ENCODE data around the gene INMT.

INMT gene

DNA sequence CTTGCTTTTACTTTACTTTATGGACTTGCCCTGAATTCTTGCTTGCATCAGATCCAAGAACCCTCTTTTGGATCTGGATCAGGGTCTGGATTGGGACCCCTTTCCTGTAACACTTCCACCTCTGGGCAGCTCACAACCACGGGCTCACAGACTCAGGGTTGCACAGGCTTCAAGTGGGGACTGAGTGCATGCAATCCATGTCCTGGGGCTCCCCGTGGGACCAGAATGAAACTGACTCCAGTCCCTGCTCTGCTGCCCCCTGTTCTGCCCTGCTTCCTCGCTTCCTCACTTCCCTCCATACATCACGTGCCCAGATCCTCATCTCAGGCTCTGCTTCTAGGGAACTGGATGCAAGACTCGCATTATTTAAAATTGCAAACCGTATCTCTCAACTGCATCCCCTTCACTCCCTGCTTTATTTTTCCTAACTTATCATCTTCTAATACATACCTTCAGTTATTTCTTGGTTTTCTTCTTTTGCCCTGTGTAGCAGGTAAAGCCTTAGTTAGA lies 23.3 kb upstream of the INMT start:
- no peak for DNase-seq

DNA sequence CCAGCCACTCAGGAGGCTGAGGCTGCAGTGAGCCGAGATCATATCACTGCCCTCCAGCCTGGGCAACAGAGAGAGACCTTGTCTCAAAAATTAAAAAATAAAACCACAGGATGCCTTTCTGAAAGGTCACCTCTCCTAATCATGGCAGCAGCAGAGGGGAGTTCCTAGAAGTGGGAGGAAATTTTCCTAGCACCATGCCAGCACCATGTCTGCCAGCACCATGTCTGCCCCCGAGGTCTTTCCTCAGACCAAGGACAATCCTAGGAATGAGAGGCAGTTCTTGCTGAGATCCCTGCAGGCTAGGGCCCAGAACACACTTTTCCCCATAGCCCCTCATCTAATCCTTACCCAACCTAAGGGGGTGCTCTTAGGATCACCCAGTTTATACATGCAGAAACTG lies 22.3 kb upstream of the INMT start:
- DNase-seq = no peak

DNA sequence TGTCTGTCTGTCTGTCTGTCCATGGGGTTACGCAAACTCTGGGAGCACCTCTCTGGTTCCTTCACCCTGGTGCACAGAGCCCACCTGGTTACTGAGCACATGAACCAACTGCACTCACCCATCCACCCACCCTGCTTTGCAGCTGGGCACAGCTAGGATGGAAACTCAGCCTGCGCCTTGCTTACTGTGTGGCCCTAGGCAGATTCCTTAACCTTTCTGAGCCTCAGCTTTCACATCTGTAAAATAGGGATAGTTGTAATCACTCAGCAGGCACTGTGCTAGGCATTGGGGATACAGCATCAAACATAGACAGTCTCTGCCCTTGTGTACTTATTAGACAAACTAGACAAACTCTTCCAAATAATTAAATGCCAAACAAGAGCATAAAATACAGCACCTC lies 21.8 kb upstream of the INMT start:
- DNase-seq = no peak

DNA sequence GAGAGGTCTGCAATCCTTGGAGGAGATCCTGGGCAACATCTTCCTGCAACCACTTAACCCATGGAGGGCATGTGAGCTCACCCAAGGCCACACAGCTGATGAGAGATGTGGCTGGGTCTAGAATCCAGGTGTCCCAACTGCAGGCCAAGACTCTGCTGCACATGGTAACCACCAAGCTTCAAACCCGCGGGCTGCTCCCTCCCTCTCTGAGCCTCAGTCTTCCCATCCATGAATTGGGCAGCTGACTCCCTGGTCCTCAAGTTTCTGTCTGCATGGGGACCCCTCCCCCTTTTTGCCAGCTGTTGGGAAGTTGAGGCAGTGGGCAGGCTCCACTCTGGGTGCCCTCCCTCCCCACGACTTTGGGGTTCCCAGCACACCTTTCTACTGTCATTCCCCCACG lies 20.9 kb upstream of the INMT start:
- no peak for DNase-seq

DNA sequence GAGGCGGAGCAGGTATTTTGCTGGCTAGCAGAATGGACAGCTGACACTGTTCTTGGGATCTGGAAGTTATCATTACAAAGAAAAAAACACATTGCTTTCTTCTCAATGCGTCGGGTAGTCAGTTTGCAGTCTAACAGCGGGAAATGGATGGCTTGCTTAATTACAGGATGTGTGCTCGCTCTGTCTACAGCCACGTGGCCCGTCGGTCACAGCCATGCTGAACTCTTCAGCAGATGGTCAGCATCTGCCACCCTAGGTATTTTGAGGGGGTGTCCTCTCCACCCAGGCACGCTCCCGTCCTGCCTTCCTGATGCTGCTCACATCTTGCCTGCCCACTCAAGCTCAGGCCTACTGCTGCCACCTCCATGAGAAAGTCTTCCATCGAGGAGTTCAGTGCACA lies 20.4 kb upstream of the INMT start:
- peak; percentile 45 for DNase-seq

DNA sequence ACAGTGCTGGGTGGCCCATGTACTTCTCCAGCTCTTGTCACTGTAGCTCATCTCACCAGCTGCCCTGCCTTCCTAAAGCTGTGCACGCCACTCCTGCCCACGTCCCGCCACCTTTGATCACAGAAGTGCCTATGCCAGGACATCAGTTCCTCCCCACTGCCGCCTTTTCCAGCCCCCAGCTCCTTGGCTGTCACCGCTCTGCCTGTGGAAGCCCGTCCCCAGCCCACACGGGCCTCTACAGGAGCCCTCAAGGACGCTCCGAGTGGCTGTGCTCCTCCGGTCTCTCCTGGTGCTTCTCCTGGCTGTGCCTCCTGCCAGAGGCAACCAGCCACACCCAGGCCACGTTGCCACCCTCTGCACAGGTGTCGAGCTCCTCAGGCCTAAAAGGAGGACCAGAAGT lies 19.3 kb upstream of the INMT start:
- no peak for DNase-seq

DNA sequence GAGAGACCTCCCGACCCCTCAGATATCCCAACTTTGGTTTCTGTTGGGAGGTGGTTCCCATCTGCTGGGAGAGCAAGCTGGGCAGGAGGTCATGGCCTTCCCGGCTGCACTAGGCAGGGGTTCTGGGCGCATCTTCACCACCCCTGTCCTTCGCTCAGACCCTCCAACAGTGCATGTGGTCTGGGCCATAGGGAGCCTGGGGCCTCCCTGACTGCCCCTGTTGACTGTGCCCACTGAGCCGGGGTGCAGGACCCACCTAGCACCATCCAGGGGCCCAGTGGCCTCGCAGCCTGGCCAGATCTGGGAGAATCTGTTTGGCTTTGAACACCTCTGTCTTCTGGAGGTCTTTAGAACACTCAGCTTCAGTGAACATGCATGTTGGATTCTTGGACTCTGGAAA lies 18.7 kb upstream of the INMT start:
- DNase-seq = no peak

DNA sequence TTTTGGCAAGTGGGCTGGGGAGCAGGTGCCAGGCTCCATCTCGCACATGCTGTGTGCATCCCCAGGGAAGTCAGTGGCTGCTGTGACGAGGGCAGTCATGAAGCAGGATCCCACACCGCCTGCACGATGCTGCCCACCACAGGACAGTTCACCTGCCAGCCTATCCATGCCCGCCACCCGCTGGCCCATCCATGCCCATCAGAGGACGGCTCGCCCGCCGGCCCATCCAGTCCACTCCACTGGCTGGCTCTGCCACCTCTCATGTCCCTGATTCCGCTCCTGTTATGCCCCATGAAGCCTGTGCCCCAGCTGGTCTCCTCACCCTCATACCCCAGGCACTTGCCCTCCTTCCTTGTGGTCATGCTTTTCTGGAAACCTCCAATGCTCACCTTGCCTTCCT lies 18.2 kb upstream of the INMT start:
- DNase-seq = no peak

DNA sequence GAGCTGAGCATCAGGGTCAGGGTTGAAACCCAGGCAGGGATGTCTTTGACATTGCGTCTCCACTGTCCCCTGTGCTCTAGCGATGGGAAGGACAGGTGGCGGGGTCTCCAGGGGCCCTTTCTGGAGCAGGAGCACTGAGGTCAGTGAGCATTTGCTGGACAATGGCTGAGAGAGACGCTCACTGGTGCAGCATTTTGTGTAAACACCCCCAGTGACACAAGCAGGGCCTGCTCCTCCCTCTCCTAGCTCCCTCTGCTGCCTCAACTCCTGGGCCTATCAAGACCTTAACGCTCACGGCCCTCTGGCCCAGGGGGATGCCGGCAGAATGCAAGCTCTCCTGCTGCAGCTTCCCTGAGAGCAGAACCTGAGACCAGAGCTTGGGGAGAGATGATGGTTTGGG lies 17.4 kb upstream of the INMT start:
- DNase-seq = no peak

DNA sequence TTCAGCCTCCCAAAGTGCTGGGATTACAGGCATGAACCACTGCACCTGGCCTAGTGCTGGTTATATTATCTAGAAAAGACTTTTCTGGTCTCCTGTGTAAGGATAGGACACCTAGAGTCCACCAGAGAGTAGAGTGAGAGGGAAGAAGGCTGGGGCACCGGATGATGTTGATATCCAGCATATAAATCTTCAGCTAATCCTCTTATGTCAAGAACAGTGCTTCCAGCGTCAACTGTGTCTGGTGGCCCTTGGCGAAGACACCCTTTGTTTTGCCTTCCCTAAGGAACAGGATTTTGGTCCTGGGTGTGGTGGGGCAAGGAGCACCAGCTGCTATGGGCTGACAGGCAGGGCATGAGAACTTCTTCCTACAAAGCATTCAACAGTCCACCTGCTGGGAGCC lies 16.3 kb upstream of the INMT start:
- no peak for DNase-seq

DNA sequence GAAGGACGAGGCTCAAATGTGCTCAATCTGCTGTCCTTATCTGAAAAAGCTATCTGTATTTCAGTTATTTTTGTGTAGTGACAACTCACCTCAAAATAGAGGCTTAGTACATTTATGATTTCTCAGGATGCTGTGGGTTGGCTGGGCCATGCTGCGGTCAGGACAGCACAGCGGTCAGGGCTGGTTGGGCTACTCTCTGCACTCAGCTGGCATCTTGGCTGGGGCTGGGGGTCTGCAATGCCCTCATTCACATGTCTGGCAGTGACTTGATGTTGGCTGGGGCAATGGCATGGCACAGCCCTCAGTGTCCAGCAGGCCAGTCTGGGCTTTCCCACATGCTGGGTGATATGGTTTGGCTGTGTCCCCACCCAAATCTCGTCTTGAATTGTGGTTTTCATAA lies 15.6 kb upstream of the INMT start:
- no peak for DNase-seq

DNA sequence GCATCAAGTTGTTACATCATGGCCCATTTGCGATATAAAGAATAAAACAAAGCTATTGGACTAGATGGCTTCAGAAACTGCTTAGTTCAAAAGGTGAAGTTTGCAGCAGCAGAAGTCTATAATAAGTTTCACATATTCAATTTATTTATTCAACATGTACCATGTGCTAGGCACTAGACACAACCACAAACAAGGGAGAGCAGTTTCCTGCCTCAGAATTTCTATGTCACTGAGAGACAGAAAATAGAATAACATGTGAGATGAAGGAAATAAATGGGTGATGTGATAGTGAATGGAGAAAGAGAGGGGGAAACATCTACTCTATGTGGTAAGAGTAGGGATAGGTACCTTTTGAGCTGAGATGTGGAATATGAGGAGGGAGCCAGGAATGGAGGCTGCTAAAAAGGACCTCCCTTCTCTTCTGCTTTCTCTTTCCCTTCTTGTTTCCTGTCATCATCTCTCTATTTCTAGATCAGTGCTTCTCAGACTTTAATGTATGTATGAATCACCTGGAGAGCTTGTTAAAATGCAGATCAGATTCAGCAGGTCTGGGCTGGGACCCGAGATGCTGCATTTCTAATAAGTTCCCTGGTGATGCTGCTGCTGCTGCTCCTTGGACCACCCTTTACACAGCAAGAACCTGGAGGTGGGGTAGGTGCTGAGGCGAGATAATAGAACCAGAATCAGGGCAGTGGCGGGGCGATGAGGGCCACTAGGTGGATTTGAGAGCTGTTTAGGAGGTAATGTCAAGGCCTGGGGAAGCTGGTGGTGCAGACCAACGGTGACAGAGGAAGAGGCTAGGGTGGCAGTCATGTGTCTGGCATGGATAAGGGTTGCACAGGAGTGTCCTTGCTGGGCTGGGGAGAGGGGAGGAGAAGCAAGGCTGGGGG lies 13.7 kb upstream of the INMT start:
- DNase-seq = no peak

DNA sequence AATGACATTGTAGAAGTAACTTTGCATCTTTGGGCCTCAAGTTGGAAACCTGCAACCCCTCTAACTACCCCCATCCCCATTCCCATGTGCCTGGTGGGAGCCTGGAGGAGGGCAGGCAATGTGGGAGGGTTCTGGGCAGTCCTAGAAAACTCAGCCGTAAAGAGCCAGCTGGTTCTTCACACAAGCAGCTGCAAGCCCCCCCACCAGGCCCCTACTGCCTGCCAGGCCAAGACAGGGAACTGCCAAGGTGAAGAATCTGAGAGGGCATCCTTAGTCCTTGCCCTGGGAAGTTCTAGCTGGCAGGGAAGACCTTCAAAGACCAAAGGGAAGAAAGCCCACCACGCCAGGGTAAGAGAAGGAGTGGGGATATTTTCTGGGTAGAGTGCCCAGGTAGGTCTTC lies 12.2 kb upstream of the INMT start:
- no peak for DNase-seq

DNA sequence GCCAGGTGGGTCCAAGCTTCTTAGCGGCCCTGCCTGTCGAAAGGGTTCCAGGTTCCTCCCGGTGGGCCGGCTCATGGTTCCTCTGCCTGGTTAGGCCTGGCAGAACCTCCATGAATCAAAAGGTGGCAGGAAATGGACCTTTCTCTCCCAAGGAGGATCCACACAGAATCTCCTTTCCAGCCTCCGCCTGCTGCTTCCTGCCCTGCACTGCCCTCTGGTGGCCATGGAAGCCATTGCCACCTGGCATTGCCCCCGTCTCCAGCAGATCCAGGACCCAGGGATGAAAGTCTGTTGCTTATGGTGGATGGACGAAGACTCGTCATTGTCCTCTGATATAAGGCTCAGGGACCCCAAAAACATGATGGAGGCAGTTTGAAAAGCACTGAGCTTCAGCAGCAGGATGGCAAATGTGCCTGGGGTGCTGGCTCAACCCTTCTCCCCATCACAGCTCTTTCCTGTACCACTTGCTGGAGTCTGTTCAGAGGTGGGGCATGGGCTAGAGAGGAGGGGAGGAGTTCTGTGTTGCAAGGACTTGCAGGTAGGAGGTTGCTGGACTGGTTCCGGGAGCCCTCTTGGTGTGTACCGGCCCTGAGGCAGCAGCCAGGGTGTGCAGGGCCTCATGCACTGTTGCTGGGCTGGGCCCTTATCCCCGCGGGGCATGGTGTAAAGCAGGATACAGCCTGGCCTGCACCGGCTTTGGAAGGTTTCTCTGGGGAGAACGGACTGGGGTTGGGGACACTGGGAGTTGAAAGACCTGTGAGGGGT lies 11.3 kb upstream of the INMT start:
- DNase-seq = peak; percentile 83

DNA sequence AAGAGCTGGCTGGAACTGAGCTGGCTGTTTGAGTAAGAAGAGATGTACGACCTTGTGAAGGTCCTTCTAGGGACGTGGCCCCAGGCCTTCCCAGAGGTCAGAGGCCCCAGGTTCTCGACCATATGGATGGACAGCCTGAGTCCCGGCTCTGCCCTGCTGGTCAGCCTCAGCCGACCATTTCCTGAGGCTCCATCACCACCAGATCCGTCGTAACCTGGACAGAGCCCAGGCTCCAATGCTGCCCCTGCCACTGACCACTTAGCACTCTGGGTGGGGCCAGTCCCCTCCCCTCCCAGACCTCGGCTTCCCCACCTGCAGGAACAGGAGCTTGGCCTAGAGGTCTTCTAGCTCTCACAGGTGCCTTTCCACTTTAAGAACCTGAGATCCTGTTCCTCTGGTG lies 10.6 kb upstream of the INMT start:
- no peak for DNase-seq

DNA sequence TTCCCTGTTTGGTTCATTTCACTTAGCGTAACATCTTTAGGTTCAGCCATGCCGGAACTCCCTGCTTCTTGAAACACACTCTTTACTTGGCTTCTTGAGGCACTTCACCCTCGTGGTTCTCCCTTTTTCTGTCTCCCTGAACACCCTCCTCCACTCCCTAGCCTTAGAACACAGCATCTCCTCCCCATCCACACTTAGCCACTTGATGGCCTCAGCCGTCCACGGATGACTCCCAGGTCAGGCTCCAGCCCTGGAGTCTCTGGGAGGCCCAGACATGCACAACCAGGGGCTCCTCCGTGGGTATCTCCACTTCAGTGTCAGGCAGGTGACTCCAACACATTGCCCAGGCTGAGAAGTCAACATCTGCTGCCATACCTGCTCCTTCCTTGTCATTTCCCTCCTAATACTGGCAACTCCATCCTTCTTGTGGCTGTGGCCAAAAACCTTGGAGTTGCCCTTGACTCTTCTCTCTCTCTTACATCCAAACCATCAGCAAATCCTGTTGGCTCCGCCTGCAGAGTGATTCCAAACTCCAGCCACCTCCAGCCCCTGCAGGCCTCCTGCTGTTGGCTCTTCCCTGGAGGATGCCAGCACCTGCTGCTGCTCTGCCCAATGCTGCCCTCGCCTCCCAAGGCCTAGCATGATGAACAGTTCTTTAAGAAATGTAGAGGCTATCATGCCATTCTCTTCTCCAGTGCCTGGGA lies 8.4 kb upstream of the INMT start:
- DNase-seq = peak; percentile 60

DNA sequence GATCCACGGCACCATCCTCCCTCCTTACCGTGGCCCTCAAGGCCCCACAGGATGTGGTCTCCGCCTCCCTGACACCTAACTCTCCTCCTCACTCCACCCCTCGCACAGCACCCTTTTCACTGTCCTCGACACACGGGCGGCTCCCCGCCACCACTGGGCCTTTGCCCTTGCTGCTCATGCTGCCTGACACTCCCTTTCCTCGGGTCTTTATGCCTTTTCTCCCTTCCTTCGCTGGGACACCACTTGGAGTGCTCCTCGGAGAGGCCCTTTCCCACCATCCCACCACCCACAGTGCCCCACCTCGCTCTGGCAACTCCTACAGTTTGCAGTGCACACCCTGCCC lies 7.9 kb upstream of the INMT start:
- no peak for DNase-seq

DNA sequence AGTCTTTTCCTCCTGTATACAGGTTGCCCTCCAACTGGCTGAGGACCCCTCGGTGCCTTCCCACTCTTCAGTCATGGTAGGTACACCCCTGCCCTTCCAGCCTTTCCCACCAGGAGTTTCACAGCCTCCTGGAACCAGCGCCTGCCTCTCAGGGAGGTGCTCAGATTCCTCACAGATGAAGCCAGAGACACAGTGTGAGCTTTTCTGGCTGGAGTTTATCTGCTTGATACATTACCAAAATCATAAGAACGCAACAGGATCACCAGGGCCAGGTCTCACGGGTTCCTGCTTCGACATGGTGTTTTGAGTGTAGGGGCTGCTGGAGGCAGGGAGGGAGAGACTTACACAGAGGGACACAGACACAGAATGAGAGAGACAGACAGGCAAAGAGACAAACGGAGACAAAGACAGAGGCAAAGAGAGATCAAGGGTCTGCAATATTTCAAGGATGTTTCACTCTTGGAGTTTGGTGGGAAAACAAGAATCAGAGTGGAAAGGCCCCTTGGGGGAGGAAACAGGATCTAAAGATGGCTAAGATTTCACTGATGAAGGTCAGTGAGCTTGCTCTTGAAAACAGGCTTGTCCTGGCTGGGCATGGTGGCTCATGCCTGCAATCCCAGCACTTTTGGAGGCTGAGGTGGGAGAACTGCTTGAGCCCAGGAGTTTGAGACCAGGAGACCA lies 6.5 kb upstream of the INMT start:
- DNase-seq = no peak

DNA sequence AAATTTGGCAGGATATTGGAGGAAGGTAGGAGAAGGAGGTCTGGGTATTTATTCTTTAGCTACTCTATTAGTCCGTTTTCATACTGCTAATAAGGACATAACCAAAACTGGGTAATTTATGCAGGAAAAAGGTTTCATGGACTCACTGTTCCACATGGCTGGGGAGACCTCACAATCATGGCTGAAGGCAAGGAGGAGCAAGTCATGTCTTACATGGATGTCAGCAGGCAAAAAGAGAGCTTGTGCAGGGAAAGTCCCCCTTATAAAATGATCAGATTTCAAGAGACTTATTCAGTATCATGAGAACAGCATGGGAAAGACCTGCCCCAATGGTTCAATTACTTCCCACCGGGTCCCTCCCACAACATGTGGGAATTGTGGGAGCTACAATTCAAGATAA lies 1.9 kb upstream of the INMT start:
- DNase-seq = no peak

DNA sequence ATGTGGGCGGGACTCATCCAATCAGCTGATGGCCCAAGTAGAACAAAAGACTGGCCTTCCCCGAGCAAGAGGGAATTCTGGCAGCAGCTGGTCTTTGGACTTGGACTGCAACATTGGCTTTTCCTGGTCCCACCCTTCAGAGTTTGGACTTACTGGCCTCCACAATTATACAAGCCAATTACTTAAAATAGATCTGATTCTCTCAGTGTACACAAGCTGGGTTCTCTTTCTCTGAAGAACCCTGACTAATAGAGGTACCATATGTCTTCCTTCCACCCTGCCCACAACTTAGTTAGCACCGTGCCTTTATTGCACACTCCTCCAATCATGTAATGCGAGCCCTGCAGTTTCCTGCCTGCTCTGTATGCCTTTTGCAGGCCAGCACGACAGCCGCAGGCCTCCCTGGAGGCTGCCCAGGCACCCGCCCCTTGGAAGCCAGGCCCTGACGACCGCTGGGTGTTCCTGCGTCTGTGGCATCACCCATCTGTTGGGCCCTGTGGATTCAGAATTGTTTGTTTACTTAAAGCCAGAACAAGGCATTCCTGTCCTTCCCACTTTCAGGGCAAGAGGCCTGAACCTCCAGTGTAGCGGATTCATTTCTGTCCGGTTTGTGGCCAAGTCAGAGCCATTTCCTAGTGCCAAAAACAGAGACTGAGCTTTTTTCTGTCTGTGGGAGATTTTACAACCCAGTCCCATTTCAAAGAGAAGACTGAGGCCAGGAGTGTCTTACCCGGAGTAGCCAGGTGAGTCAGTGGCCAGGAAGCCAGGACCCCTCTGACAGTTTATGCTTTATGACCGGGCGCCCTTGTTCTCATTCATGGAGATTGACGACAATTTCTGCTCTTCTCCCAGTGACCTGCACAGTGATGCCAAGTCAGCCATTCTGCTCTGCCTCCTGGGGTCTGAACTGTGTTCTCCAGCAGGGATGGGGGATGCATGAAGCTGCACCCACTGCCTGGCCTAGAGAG lies 968 bp upstream of the INMT start:
- peak; percentile 92 for DNase-seq

DNA sequence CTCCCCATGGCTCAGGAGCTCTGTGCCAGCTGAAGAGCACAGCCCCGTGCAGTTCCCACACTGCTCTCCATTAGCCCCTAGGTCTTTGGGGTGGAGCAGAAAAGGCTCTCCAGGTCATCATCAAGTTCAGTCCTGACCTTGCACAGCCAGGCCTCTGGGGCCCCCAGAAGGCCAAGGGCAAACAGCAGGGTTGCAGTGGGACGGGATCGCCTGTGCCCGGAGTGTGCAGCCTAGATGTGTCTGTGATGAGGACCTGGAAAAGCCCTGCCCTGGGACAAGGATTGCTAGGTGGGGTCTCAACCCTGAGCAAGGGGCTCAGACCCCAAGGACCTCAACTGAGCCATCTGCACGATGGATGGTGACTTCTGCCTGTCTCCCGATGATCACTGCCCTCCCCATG lies 549 bp downstream of the INMT start:
- no peak for DNase-seq

DNA sequence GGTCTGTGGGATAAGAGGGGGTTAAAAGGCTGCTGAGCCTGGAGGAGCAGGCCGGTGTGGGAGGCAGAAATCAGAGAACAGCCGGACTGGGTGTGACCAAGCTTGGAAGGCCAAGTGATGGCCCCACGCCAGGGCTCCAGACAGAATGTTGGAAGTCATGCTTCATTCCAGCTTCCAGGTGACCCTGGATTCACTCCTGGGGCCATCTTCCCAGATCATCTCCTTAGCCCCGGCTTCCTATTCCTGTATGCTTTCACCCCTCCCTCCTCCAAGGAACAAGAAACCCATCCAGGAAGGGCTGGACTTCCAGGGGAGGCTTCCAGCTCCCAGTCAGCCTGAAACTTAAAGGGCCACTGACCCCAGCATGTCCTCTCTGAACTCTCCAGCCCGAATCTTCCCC lies 1.0 kb downstream of the INMT start:
- DNase-seq = peak; percentile 95

Measured in femur (tissue), 1 donor.